IPS-18a (cell line): ENCODE measurements around the gene E2F4.
A peak's percentile ranks its signal among the peaks of the same experiment; 100 is the strongest.

Experiments used
- H3K27ac ChIP-seq: one replicate; pipeline ENCODE4 v1.5.1; 2013; ENCODE audit warnings: low read length
- H3K27me3 ChIP-seq: one replicate; pipeline ENCODE4 v1.6.1; 2013; ENCODE audit warnings: mild to moderate bottlenecking, low read length; ENCODE audit not compliant: control insufficient read depth, insufficient read depth
- H3K36me3 ChIP-seq: one replicate; pipeline ENCODE4 v1.6.1; 2013; ENCODE audit warnings: low read depth, low read length; ENCODE audit not compliant: control insufficient read depth
- H3K4me1 ChIP-seq: one replicate; pipeline ENCODE4 v1.6.1; 2013; ENCODE audit warnings: low read depth, low read length; ENCODE audit not compliant: control insufficient read depth
- H3K4me3 ChIP-seq: one replicate; pipeline ENCODE4 v1.5.1; 2013; ENCODE audit warnings: low read length
- H3K9ac ChIP-seq: one replicate; pipeline ENCODE4 v1.6.1; 2013; ENCODE audit warnings: mild to moderate bottlenecking, low read length, moderate library complexity
- H3K9me3 ChIP-seq: one replicate; pipeline ENCODE4 v1.6.1; 2013; ENCODE audit warnings: low read depth, low read length; ENCODE audit not compliant: control insufficient read depth

E2F4 gene

GRCh38 chr16:67247192-67248072 is 55.5 kb downstream of the E2F4 start, which contains the start of gene FHOD1:
FHOD1 (minus strand) TSS chr16:67247481; CDS start chr16:67247410, 71 bp downstream.
- H3K36me3 ChIP-seq = no peaks in the 10 kb centered on the region
- H3K4me3 ChIP-seq = peak within 1 kb of the TSS; percentile 76
- no peaks in the 10 kb centered on the region for H3K9me3 ChIP-seq
- peak within 1 kb of the TSS; percentile 62 for H3K9ac ChIP-seq
- H3K27me3 ChIP-seq = peaks cover 30% of the 10 kb centered on the region
- peak within 1 kb of the TSS; percentile 28 for H3K27ac ChIP-seq
- H3K4me1 ChIP-seq = peaks cover 24% of the 10 kb centered on the region

GRCh38 chr16:67248073-67248400 is 56.1 kb downstream of the E2F4 start:
- no peaks in the 10 kb centered on the region for H3K36me3 ChIP-seq
- H3K9me3 ChIP-seq = no peaks in the 10 kb centered on the region
- peak overlapping the region; percentile 76 for H3K4me3 ChIP-seq
- H3K27ac ChIP-seq = no peak overlapping the region
- H3K9ac ChIP-seq = no peak overlapping the region
- H3K4me1 ChIP-seq = peaks cover 24% of the 10 kb centered on the region
- peaks cover 30% of the 10 kb centered on the region for H3K27me3 ChIP-seq
